Pancreas (tissue), 10 donors: ENCODE data around the gene NR2C2. TPM values are rescaled to one million over a fixed set of nuclear protein-coding genes. Genes with fewer than 3 reads are reported as not detected.

Experiments
- ATAC-seq, 4 donors: fragments of 200-7000 bp; cut with Tn5 transposase; one replicate each; pipeline versions ENCODE4 v1.8.0 to v1.9.1; 2020; ENCODE audit warnings: mild to moderate bottlenecking in 4 of 4, moderate library complexity in 4 of 4
- DNase-seq, 6 donors: peaks; one replicate each; pipeline ENCODE4 v3.0.0-alpha.2; 2020
- FAIRE-seq: peaks from 2 replicates; lab custom pipeline; 2012; peaks lifted over from hg19 to GRCh38; lab: Jason Lieb, UNC
- H3K27ac ChIP-seq, 4 donors: fragments of 200-600 bp; sonication (generic); 1 replicate in 3 of 4; 2 replicates in 1 of 4; pipeline versions ENCODE4 v1.5.0 to v1.8.0; 2020
- H3K27me3 ChIP-seq, 4 donors: fragments of 200-600 bp; one replicate each; pipeline ENCODE4 v1.8.0; 2021
- H3K36me3 ChIP-seq, 3 donors: fragments of 200-600 bp; sonication (generic) in 1 of 3; one replicate each; pipeline versions ENCODE4 v1.5.0 to v1.8.0; 2020 to 2021
- H3K4me1 ChIP-seq, 3 donors: fragments of 200-600 bp; one replicate each; pipeline ENCODE4 v1.8.0; 2021
- H3K4me3 ChIP-seq, 4 donors: fragments of 200-600 bp; sonication (generic) in 2 of 4; one replicate each; pipeline versions ENCODE4 v1.5.0 to v1.8.0; 2020 to 2021
- H3K9me3 ChIP-seq, 4 donors: fragments of 200-600 bp; one replicate each; pipeline ENCODE4 v1.8.0; 2021
- WGBS, 2 donors: extraction: QIAGEN DNeasy Blood & Tissue Kit; methylation state at CpG; one replicate each; pipeline ENCODE4 v1.1.7; 2013; 5-methylcytosine and 5-hydroxymethylcytosine counted together
- intact Hi-C, 3 donors: fragments of 100-400 bp; cut with DNase I; formaldehyde crosslinking; loops; one replicate each; pipeline versions ENCODE4 v1.11.1 to v1.14.2; 2022
- polyA plus RNA-seq, 2 donors: library from polyadenylated mRNA; stranded (reverse); fragments of 200-250 nt; gene quantifications; one replicate each; pipeline ENCODE4 v1.2.3, GENCODE V29; 2013
- total RNA-seq, 6 donors: library from RNA; stranded (reverse); fragmentation: NEBNext Ultra II Directional in 4 of 6; extraction: Animal tissue kit (Norgen Biotek cat#: 25700) in 4 of 6; gene quantifications; one replicate each; pipeline versions ENCODE4 v1.2.1 to v1.2.4, GENCODE V29; 2021 to 2023
- TF ChIP-seq, protein P1 (sequence below), 4 donors: fragments of 200-600 bp; sonication (generic) in 3 of 4; IDR thresholded peaks; one replicate each; pipeline versions ENCODE4 v1.5.0 to v1.8.0; 2021; ENCODE audit warnings: antibody characterized with exemption in 4 of 4
- donor health status: healthy with polysubstance abuse.
- donor health status: DM: no; HTN: no; CAD: no; lungs with moderate emphysema.
- donor health status: DM: no; HTN: no; CAD: no.
- donor health status: control.
- donor health status: control.
- donor health status: Bipolar disorder and iron deficiency.
- donor health status: DM: yes; HTN: yes; CAD: no.
- donor health status: DM: no; HTN: no; CAD: no.
- donor health status: DM: no; HTN: no; CAD: no.
- donor health status: DM: yes; HTN: yes; CAD: no.

The NR2C2 gene
- total and polyA plus RNA-seq, 8 donors = 5.4 to 25.1 (median 14.4) TPM

DNA sequence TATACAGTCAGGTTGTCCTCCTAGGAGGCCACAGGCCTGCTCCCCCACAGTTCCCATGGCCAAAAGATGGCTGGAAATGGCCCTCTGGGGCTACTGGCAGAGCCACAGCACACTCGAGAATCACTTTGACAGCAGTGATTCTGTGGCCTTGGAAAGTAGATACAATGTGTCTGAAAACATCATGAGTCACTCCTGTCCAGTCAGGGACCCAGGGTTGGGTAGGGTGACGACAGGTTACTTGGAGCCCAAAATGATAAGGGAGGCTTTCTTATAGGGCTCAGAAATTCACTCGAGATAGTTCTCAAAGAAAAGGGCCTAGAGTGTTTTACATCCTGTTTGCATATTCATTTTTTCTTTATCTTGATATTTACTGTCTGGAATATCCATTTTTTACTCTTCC is 93.5 kb downstream of the NR2C2 start:
- FAIRE-seq (no peak), DNase-seq (no peak), ATAC-seq (no peak)
- Histone ChIP-seq H3K4me3 (no peak overlapping the region), H3K27ac (no peak overlapping the region), H3K27me3 (no peaks in the 10 kb centered on the region), H3K36me3 (peaks cover 2 to 54% (median 9%) of the 10 kb centered on the region in 3 donors), H3K4me1 (no peaks in the 10 kb centered on the region), H3K9me3 (no peaks in the 10 kb centered on the region)
- intact Hi-C loops = no loop called here
- TF ChIP-seq, protein P1, sequence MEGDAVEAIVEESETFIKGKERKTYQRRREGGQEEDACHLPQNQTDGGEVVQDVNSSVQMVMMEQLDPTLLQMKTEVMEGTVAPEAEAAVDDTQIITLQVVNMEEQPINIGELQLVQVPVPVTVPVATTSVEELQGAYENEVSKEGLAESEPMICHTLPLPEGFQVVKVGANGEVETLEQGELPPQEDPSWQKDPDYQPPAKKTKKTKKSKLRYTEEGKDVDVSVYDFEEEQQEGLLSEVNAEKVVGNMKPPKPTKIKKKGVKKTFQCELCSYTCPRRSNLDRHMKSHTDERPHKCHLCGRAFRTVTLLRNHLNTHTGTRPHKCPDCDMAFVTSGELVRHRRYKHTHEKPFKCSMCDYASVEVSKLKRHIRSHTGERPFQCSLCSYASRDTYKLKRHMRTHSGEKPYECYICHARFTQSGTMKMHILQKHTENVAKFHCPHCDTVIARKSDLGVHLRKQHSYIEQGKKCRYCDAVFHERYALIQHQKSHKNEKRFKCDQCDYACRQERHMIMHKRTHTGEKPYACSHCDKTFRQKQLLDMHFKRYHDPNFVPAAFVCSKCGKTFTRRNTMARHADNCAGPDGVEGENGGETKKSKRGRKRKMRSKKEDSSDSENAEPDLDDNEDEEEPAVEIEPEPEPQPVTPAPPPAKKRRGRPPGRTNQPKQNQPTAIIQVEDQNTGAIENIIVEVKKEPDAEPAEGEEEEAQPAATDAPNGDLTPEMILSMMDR (IDR thresholded peaks at IDR 0.05) = no peak
- WGBS, 2 donors = 65 to 71% methylated on average over 3 of the region's 3 CpGs

DNA sequence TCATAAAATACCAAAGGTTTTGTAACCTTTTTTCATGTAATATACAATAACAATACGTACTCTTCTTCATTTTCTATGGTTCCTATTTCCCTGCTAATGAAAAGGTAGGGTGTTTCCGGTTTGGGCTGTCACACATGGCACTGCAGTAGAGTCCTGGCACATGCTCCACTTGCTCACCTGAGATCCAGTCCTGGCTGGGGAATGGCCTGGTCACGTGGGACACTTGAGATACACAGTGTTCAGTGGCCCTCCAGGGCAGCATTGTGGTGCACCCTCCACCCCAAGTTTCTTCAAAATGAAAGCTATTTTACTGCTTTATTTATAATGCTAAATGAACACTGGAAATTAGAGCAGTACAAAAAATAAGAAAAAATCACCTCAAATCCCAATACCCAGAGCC is 94.6 kb downstream of the NR2C2 start:
- TF ChIP-seq, protein P1 (IDR thresholded peaks at IDR 0.05) = no peak
- no peak overlapping the region for H3K27ac ChIP-seq
- intact Hi-C loops = no loop called here
- no peaks in the 10 kb centered on the region for H3K27me3 ChIP-seq
- DNase-seq (no peak), FAIRE-seq (no peak), ATAC-seq (peak in 1 of 4 donors; percentile 31)
- H3K36me3 ChIP-seq = peaks cover 2 to 58% (median 9%) of the 10 kb centered on the region in 3 donors
- H3K4me3 ChIP-seq = no peak overlapping the region
- H3K4me1 ChIP-seq = no peaks in the 10 kb centered on the region
- H3K9me3 ChIP-seq = no peaks in the 10 kb centered on the region
- WGBS, 2 donors = 79 to 84% methylated on average over 3 of the region's 3 CpGs

GRCh38 chr3:15042936-15043335 is 95.6 kb downstream of the NR2C2 start:
- intact Hi-C loops = no loop called here
- Histone ChIP-seq H3K4me3 (no peak overlapping the region), H3K4me1 (no peaks in the 10 kb centered on the region), H3K9me3 (no peaks in the 10 kb centered on the region), H3K27ac (no peak overlapping the region), H3K27me3 (no peaks in the 10 kb centered on the region), H3K36me3 (peaks cover 7 to 65% (median 9%) of the 10 kb centered on the region in 3 donors)
- 85 to 88% methylated on average over 3 of the region's 3 CpGs for WGBS, 2 donors
- ATAC-seq (no peak), FAIRE-seq (no peak), DNase-seq (no peak)
- TF ChIP-seq, protein P1 (IDR thresholded peaks at IDR 0.05) = no peak

DNA sequence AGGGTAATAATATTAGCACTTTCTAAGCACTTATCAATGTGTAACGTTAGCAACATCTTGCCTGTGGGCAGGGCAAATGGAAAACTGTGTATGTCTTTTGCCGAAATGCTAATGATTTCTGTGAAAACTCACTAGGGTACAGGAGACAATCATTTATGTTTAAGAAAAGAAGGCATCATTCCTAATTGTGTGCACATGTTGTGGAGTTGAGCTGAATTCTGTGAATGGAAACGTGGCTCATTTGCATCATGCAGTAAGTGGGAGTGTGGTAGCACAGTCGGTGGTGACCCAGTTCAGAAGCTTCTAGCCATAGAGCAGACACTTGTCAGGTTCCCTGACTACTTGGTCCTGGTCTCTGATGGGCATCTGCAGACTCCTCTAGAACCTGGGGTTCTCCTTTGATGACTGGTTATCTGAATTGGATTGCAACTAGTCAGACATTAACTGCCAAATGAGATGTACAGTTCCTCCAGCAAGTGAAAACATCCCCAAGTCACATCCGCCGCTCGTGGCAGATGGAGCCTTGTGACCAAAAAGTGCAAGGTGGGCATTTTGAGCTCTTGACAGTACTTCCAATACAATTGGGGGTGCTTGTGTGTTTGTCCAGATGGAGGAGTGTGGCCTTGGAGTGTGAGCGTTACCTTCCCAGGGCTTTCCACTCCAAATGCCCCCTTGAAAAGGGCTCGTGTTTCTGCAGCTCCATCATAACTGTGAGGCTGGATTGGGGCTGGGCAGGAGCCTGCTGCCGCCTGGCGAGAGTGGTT is 96.2 kb downstream of the NR2C2 start:
- Histone ChIP-seq H3K27me3 (no peaks in the 10 kb centered on the region), H3K27ac (no peak overlapping the region), H3K4me3 (no peak overlapping the region), H3K9me3 (no peaks in the 10 kb centered on the region), H3K36me3 (peaks cover 9 to 65% (median 11%) of the 10 kb centered on the region in 3 donors), H3K4me1 (no peaks in the 10 kb centered on the region)
- no peak for ATAC-seq
- DNase-seq = no peak
- intact Hi-C loops = no loop called here
- 83 to 87% methylated on average over 11 of the region's 11 CpGs for WGBS, 2 donors
- TF ChIP-seq, protein P1 (IDR thresholded peaks at IDR 0.05) = no peak
- FAIRE-seq = no peak

GRCh38 chr3:15044326-15044725 is 96.9 kb downstream of the NR2C2 start:
- no peak for FAIRE-seq
- intact Hi-C loops = no loop called here
- H3K9me3 ChIP-seq = no peaks in the 10 kb centered on the region
- TF ChIP-seq, protein P1 (IDR thresholded peaks at IDR 0.05) = no peak
- H3K27me3 ChIP-seq = no peaks in the 10 kb centered on the region
- WGBS, 2 donors = 83 to 88% methylated on average over 7 of the region's 7 CpGs
- no peak overlapping the region for H3K4me3 ChIP-seq
- peaks cover 9 to 72% (median 11%) of the 10 kb centered on the region in 3 donors for H3K36me3 ChIP-seq
- no peak overlapping the region for H3K27ac ChIP-seq
- H3K4me1 ChIP-seq = no peaks in the 10 kb centered on the region
- no peak for DNase-seq
- ATAC-seq = no peak
